Stimulated activated CD4-positive, alpha-beta T cell treated with anti-CD3 and anti-CD28 coated beads, Interleukin-12 subunit alpha, Interleukin-12 subunit beta, amount 100 ng/mL, for 48 hours (primary cell): ENCODE results near the gene COPB2.

Experiments used
- DNase-seq, 3 donors: peaks; one replicate each; pipeline ENCODE4 v3.0.0-alpha.2; 2020; ENCODE audit warnings: low read depth in 2 of 3, low spot score in 1 of 3

COPB2 gene

GRCh38 chr3:139329364-139329850, 60.0 kb downstream of the COPB2 start:
- peak; percentile 80 to 95 (median 88) for DNase-seq

- no peak for DNase-seq
Observed at GRCh38 chr3:139328356-139328755, 61.1 kb downstream of the COPB2 start.

DNA sequence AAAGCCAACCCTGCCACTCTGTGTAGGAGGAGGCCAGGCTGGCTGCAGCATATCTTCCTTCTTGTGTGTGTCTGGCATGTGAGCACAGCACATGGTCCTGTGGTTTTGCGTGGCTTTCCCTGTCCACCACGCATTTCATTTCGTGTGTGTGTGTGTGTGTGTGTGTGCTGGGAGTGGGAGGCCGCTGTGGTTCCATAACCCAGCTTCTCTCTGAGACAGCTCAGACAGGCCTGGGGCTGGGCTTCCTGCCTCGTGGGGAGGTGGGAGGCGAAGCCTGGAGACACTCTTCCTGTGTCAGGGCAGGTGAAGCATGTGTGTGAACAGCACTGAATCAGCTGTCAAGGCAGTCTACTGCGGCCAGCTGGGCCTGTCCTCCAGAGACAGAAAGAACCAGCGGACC, 61.6 kb downstream of the COPB2 start:
- no peak for DNase-seq

GRCh38 chr3:139327231-139327630, 62.2 kb downstream of the COPB2 start:
- DNase-seq: no peak

GRCh38 chr3:139326707-139327106, 62.7 kb downstream of the COPB2 start:
- no peak for DNase-seq

- no peak for DNase-seq
Observed at GRCh38 chr3:139326131-139326530, 63.3 kb downstream of the COPB2 start.

DNA sequence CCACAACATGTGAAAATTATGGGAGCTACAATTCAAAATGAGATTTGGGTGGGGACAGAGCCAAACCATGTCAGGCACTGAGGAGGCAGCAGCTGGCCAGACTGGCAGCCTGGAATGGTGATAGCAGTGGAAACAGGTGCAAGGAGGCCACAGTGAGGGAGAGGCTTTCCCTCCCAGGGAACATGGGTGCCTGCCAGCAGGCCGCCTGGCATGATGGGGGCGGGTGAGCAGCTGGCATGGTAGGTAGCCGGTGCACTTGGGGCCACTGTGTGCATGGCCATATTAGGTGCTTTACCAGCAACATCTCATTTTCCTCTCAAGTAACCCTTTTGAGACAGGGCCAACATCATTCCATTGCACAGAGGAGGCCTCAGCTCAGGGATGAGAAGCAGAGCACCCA, 63.9 kb downstream of the COPB2 start:
- DNase-seq: no peak

DNA sequence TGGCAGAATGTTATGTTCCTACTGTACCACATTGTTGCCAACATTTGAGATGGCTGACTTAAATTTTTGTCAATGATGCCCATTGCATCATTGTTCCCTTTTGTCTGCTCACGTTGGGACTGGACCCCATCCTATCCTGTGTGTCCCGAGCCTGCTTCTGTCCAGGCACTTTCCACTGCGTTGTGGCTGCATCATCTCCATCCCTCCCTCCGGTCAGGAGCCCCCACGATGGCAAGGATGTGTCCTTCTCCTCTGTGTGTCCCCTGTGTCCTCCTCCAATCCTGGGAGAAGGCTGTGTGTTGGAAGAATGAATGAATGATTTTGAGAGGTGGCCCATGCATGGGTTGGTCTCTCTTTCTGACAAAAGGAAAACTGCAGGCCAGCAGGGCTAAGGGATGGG, 65.0 kb downstream of the COPB2 start:
- no peak for DNase-seq

DNA sequence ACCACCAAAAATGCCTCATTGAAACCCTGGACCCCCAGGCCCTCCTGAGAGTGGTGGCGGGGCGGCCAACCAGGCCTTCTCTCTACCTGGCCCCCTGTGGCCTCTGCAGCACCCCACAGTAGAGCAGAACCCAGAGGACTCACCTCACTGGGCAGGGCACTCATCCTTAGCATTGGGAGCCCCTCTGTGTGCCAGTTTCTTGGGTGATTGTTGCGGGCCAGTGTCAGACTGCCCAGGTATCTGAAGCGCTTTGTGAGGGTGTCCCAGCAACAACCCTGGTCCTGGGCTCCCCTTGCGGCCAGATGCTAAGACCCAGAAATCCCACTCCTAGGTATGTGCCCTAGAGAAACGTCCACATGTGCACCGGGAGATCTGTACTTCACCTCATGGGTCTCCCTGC, 66.3 kb downstream of the COPB2 start:
- no peak for DNase-seq

- no peak for DNase-seq
Observed at GRCh38 chr3:139322346-139322745, 67.1 kb downstream of the COPB2 start.

DNA sequence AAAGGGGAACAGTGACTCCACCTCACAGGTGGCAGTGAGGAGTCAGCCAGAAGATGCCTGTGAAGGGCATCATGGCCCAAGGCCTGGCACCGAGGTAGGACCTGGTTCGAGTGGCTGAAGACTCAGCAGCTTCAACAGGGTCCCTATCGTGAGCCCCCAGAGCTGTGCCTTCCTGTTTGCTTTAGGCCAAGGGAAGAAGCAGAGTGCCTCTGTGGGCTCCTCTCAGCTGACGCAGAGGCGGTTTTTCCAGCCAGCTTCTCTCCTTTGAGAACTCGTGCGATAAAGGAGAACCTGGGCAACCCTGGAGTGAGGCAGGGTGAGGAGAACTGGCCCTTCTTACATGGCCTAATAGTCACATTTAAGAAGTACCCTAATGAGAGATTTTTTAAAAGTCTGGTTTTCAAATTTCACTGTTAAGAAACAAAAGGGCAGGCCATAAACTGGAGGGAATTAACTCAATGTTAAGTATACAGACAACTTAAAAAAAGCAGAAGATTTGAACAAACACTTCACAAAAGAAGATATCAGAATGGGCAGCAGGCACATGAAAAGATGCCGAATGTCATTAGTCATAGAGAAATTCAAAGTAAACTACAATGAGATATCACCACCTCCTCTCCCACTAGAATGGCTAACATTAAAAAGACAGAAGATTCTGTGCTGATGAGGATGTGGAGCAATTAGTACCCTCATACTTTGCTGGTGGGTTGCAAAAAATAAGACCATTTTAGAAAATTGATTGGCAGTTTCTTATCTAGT, 68.7 kb downstream of the COPB2 start:
- DNase-seq: no peak

- DNase-seq: no peak
Observed at GRCh38 chr3:139319428-139320402, 69.7 kb downstream of the COPB2 start.

GRCh38 chr3:139318826-139319225, 70.6 kb downstream of the COPB2 start:
- no peak for DNase-seq

- DNase-seq: no peak
Observed at GRCh38 chr3:139318431-139318816, 71.0 kb downstream of the COPB2 start.

DNA sequence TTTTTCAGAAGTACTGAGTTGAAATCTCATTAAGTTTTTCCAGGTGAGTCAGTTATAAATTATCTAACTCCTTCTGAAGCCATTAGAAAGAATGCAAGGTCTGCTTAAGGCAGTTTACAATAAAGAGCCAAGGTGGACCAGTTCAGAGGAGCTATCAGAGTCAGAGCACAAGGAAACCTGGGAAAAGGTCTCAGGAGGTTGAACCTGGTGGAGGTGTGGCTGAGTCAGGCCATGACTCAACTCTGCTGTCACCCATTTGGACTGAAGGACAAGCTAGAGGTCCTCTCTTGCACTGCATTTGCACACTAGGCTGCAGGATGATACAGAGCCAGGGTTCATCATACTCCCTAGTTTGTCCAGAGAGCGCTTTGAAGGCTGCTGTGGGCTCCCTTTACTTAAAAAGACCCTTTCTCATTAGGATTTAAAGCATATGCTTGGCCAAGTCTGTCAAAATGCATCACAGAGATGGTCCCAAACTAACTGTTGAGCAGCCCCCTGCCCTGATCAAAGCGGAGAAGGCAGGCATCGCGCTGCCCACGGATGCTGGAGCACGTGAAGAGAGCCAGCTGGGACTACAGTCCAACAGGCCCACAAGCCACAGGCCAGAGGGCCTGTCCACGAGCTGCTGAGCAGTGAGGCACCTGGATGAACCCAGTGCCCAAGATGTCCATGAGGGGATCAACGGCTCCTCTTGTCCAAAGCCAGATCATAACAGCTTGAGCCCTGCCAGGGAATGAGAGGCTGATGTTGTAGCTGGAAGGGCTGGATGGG, 71.6 kb downstream of the COPB2 start:
- DNase-seq: no peak

GRCh38 chr3:139317215-139317614, 72.2 kb downstream of the COPB2 start:
- no peak for DNase-seq

- no peak for DNase-seq
Observed at GRCh38 chr3:139313921-139314320, 75.5 kb downstream of the COPB2 start.

- DNase-seq: no peak
Observed at GRCh38 chr3:139312959-139313358, 76.5 kb downstream of the COPB2 start.

DNA sequence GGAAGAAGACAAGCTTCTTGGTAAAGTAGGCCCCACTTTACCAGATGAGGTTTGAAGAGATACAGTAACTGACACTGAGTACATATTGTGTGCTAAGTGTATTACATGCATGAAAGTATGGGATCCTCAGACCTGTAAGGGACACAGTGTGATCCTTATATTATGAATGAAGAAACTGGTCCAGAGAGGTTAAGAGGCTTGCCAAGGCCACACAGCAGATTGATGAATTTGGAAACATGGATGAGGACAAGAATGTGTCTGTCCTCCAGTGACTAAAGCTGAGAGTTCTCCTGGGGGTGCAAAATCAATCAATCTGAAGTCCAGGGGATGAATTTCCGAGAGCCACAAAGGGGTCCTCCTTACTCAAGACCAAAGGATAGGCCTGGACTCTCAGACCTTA, 77.0 kb downstream of the COPB2 start:
- no peak for DNase-seq

- DNase-seq: no peak
Observed at GRCh38 chr3:139311557-139311956, 77.9 kb downstream of the COPB2 start.

- no peak for DNase-seq
Observed at GRCh38 chr3:139310474-139310933, 78.9 kb downstream of the COPB2 start.
